GM12891 (cell line): ENCODE results near the gene CMKLR1.

Experiments
- PAX5 ChIP-seq: IDR thresholded peaks from 2 replicates; pipeline ENCODE4 v1.6.1; 2011; ENCODE audit warnings: low read length, moderate library complexity, mild to moderate bottlenecking; ENCODE audit not compliant: insufficient read depth, severe bottlenecking
- POLR2A ChIP-seq: IDR thresholded peaks from 2 replicates; pipeline ENCODE4 v1.6.1; 2011; ENCODE audit warnings: low read depth, low read length, control low read depth
- POLR2AphosphoS5 ChIP-seq: IDR thresholded peaks from 2 replicates; pipeline ENCODE4 v1.6.1; 2011; ENCODE audit warnings: low read depth, low read length, control low read depth
- TAF1 ChIP-seq: IDR thresholded peaks from 2 replicates; pipeline ENCODE4 v1.6.1; 2011; ENCODE audit warnings: low read depth, low read length, control low read depth

GRCh38 chr12:108285016-108285415 lies 54.1 kb downstream of the CMKLR1 start:
- TF ChIP-seq POLR2AphosphoS5, result no peak
- TF ChIP-seq PAX5, result no peak
- no peak for TF ChIP-seq POLR2A
- TF ChIP-seq TAF1, result no peak
